Transverse colon (tissue), 4 donors: Measurements from ENCODE around the gene SHC2.

ENCODE experiments used
- CTCF ChIP-seq, 5 experiments: fragments of 200-600 bp in 3 of 5; fragments of 450-650 bp in 2 of 5; sonication (generic) in 3 of 5; IDR thresholded peaks; 1 replicate in 2 of 5; 2 replicates in 3 of 5; pipeline ENCODE4 v1.5.1; 2016 to 2017; ENCODE audit warnings: antibody characterized with exemption in 5 of 5, inconsistent platforms in 3 of 5, mild to moderate bottlenecking in 2 of 5, moderate library complexity in 1 of 5
- EP300 ChIP-seq: sonication (generic); formaldehyde crosslinking; IDR thresholded peaks from one replicate; pipeline ENCODE4 v1.6.1; 2017; ENCODE audit warnings: antibody characterized with exemption, low read depth
- POLR2A ChIP-seq: fragments of 450-650 bp; IDR thresholded peaks from one replicate; pipeline ENCODE4 v1.6.1; 2016; ENCODE audit warnings: antibody characterized with exemption, mild to moderate bottlenecking, moderate library complexity
- POLR2AphosphoS5 ChIP-seq, 3 donors: sonication (generic); formaldehyde crosslinking; IDR thresholded peaks; one replicate each; pipeline ENCODE4 v1.6.1; 2016; ENCODE audit warnings: antibody characterized with exemption in 3 of 3

- TF ChIP-seq CTCF (IDR thresholded peaks at IDR 0.05), result no peak
- TF ChIP-seq POLR2A, result no peak
- no peak for TF ChIP-seq POLR2AphosphoS5 (IDR thresholded peaks at IDR 0.05)
- no peak for TF ChIP-seq EP300
Measured at GRCh38 chr19:398719-399118, 62.1 kb downstream of the SHC2 start.
